Measurements from ENCODE around the gene CCDC154.
A peak's percentile ranks its signal among the peaks of the same experiment; 100 is the strongest.

The CCDC154 gene

GRCh38 chr16:1424028-1424427, 20.3 kb downstream of the CCDC154 start:
- TF ChIP-seq POLR2A (IDR thresholded peaks at IDR 0.05; ENCODE audit: low read depth, low read length): no peak
- DNase-seq (ENCODE audit: insufficient read length, low spot score) (no peak), FAIRE-seq (no peak)

GRCh38 chr16:1422076-1422475, 22.3 kb downstream of the CCDC154 start:
- no peak for TF ChIP-seq POLR2A (IDR thresholded peaks at IDR 0.05; ENCODE audit: low read depth, low read length)
- DNase-seq (ENCODE audit: insufficient read length, low spot score) (no peak), FAIRE-seq (no peak)

GRCh38 chr16:1420111-1420539, 24.2 kb downstream of the CCDC154 start:
- TF ChIP-seq POLR2A (IDR thresholded peaks at IDR 0.05; ENCODE audit: low read depth, low read length): no peak
- no peak for FAIRE-seq

GRCh38 chr16:1416521-1416941, 27.8 kb downstream of the CCDC154 start:
- DNase-seq (ENCODE audit: insufficient read length, low spot score): peak; percentile 57
- TF ChIP-seq POLR2A (IDR thresholded peaks at IDR 0.05; ENCODE audit: low read depth, low read length): no peak
- no peak for FAIRE-seq

More at GRCh38 chr16:1420111-1420539, 24.2 kb downstream of the CCDC154 start:
- no peak for DNase-seq (ENCODE audit: insufficient read length, low spot score)

- peak; percentile 74 for DNase-seq (ENCODE audit: insufficient read length, low spot score)
- FAIRE-seq: no peak
- no peak for TF ChIP-seq POLR2A (IDR thresholded peaks at IDR 0.05; ENCODE audit: low read depth, low read length)
Measured at GRCh38 chr16:1414532-1415260, 29.7 kb downstream of the CCDC154 start, which contains the start of gene UNKL. Gene UNKL, minus strand, starts transcription at chr16:1414704. Its CDS starts 13 bp downstream, at chr16:1414691.

- FAIRE-seq (no peak), DNase-seq (ENCODE audit: insufficient read length, low spot score) (no peak)
- TF ChIP-seq POLR2A (IDR thresholded peaks at IDR 0.05; ENCODE audit: low read depth, low read length): no peak
Measured at GRCh38 chr16:1413684-1414531, 30.4 kb downstream of the CCDC154 start.

GRCh38 chr16:1412847-1413246, 31.5 kb downstream of the CCDC154 start:
- FAIRE-seq (no peak), DNase-seq (ENCODE audit: insufficient read length, low spot score) (no peak)
- TF ChIP-seq POLR2A (IDR thresholded peaks at IDR 0.05; ENCODE audit: low read depth, low read length): no peak

- no peak for FAIRE-seq
- peak; percentile 93 for DNase-seq (ENCODE audit: insufficient read length, low spot score)
- peak; percentile 40 for TF ChIP-seq POLR2A (IDR thresholded peaks at IDR 0.05; ENCODE audit: low read depth, low read length)
Measured at GRCh38 chr16:1408171-1408837, 36.1 kb downstream of the CCDC154 start.

GRCh38 chr16:1407753-1408152, 36.6 kb downstream of the CCDC154 start:
- no peak for DNase-seq (ENCODE audit: insufficient read length, low spot score)
- FAIRE-seq: no peak
- no peak for TF ChIP-seq POLR2A (IDR thresholded peaks at IDR 0.05; ENCODE audit: low read depth, low read length)

- no peak for FAIRE-seq
- TF ChIP-seq POLR2A (IDR thresholded peaks at IDR 0.05; ENCODE audit: low read depth, low read length): no peak
Measured at GRCh38 chr16:1403733-1404132, 40.6 kb downstream of the CCDC154 start.

GRCh38 chr16:1403036-1403435, 41.3 kb downstream of the CCDC154 start:
- DNase-seq (ENCODE audit: insufficient read length, low spot score) (no peak), FAIRE-seq (no peak)
- TF ChIP-seq POLR2A (IDR thresholded peaks at IDR 0.05; ENCODE audit: low read depth, low read length): no peak

More at GRCh38 chr16:1403733-1404132, 40.6 kb downstream of the CCDC154 start:
- no peak for DNase-seq (ENCODE audit: insufficient read length, low spot score)

- FAIRE-seq (no peak), DNase-seq (ENCODE audit: insufficient read length, low spot score) (no peak)
- no peak for TF ChIP-seq POLR2A (IDR thresholded peaks at IDR 0.05; ENCODE audit: low read depth, low read length)
Measured at GRCh38 chr16:1401758-1402154, 42.6 kb downstream of the CCDC154 start.

- TF ChIP-seq POLR2A (IDR thresholded peaks at IDR 0.05; ENCODE audit: low read depth, low read length): no peak
- FAIRE-seq (no peak), DNase-seq (ENCODE audit: insufficient read length, low spot score) (no peak)
Measured at GRCh38 chr16:1401061-1401757, 43.1 kb downstream of the CCDC154 start.
